ENCODE data around the gene CACNA2D3. TPM values are rescaled to one million over a fixed set of nuclear protein-coding genes. Genes with fewer than 3 reads are reported as not detected.

CACNA2D3 gene
- total RNA-seq, 6 donors from 2014 or later, result 2.9 to 16.8 (median 4.9) TPM

DNA sequence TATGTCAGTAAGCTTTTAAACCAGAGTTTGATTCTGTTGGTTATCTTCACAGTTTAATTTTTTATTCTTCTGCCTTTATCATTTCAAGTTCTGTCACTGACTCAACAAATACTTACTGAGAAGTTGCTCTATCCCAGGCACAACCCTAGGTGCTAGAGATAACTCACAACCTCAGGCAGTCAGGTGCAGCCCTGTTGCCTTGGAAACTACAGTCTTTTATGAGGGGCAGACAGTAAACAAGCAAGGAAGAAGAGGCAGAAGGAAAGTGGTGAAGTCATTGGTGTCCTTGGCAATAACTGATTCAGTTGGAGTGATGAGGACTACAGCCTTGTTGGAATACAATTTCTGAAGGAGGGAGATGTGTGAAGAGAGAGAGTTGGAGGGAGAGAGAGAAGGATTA, 947.6 kb downstream of the CACNA2D3 start:
- ATAC-seq (ENCODE audit: low FRiP score in 2 of 2), result no peak
- Histone ChIP-seq H3K9me3 (no peaks in the 10 kb centered on the region), H3K36me3 (no peaks in the 10 kb centered on the region), H3K27ac (no peak overlapping the region), H3K27me3 (no peaks in the 10 kb centered on the region), H3K4me3 (no peak overlapping the region), H3K4me1 (no peaks in the 10 kb centered on the region)
- DNase-seq, result no peak
- TF ChIP-seq POLR2AphosphoS5 (IDR thresholded peaks at IDR 0.05) (no peak), EP300 (IDR thresholded peaks at IDR 0.05) (no peak), POLR2A (IDR thresholded peaks at IDR 0.05) (no peak)
- TF ChIP-seq, protein P1, sequence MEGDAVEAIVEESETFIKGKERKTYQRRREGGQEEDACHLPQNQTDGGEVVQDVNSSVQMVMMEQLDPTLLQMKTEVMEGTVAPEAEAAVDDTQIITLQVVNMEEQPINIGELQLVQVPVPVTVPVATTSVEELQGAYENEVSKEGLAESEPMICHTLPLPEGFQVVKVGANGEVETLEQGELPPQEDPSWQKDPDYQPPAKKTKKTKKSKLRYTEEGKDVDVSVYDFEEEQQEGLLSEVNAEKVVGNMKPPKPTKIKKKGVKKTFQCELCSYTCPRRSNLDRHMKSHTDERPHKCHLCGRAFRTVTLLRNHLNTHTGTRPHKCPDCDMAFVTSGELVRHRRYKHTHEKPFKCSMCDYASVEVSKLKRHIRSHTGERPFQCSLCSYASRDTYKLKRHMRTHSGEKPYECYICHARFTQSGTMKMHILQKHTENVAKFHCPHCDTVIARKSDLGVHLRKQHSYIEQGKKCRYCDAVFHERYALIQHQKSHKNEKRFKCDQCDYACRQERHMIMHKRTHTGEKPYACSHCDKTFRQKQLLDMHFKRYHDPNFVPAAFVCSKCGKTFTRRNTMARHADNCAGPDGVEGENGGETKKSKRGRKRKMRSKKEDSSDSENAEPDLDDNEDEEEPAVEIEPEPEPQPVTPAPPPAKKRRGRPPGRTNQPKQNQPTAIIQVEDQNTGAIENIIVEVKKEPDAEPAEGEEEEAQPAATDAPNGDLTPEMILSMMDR (IDR thresholded peaks at IDR 0.05), result no peak

DNA sequence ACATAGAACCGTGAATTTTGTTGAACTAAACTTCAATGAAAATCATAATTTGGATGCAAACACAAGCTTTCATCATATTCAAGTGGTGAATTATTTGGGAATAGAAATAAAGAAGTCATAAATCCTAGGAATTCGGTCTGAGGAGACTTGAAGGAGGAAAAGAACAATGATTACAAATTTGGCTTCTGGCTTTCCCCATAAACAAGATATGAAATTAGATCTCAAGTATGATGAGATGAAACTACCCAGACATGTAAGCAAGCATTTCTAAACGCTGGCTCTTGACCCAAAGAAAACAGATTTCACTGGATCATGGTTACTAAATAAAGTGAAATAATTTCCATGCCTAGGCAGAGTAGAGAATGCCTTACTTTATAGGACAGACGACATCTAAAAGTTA, 952.4 kb downstream of the CACNA2D3 start:
- DNase-seq (no peak), ATAC-seq (ENCODE audit: low FRiP score in 2 of 2) (no peak)
- Histone ChIP-seq H3K27ac (no peak overlapping the region), H3K4me3 (no peak overlapping the region), H3K4me1 (no peaks in the 10 kb centered on the region), H3K27me3 (no peaks in the 10 kb centered on the region), H3K36me3 (no peaks in the 10 kb centered on the region), H3K9me3 (no peaks in the 10 kb centered on the region)
- no peak for TF ChIP-seq EP300 (IDR thresholded peaks at IDR 0.05)
- TF ChIP-seq, protein P1 (IDR thresholded peaks at IDR 0.05), result no peak
- TF ChIP-seq POLR2AphosphoS5 (IDR thresholded peaks at IDR 0.05), result no peak
- no peak for TF ChIP-seq POLR2A (IDR thresholded peaks at IDR 0.05)
- 61 to 63% methylated on average over 4 of the region's 4 CpGs for WGBS, 2 donors

DNA sequence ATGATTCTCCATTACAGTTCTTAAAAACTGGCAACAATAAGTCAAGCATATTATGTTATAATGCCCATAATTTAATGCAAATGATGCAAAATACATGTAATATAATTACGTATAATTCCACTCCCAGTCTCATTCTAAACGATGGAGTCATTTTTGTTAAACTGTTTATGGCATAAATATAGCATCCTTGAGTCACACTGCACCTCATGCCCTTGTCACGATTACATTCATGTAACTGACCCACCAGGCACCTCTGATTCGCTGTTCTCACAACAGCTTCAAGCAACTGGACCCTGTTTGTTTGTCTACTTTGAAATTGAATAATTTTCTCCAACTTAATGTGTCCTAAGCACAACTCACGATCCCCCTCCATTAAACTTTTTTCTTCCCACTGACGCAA, 953.5 kb downstream of the CACNA2D3 start:
- Histone ChIP-seq H3K27me3 (no peaks in the 10 kb centered on the region), H3K27ac (no peak overlapping the region), H3K4me1 (no peaks in the 10 kb centered on the region), H3K9me3 (no peaks in the 10 kb centered on the region), H3K36me3 (no peaks in the 10 kb centered on the region), H3K4me3 (no peak overlapping the region)
- 77 to 84% methylated on average over 6 of the region's 6 CpGs for WGBS, 2 donors
- DNase-seq (no peak), ATAC-seq (ENCODE audit: low FRiP score in 2 of 2) (no peak)
- TF ChIP-seq, protein P1 (IDR thresholded peaks at IDR 0.05), result no peak
- no peak for TF ChIP-seq POLR2A (IDR thresholded peaks at IDR 0.05)
- TF ChIP-seq POLR2AphosphoS5 (IDR thresholded peaks at IDR 0.05), result no peak
- TF ChIP-seq EP300 (IDR thresholded peaks at IDR 0.05), result no peak

DNA sequence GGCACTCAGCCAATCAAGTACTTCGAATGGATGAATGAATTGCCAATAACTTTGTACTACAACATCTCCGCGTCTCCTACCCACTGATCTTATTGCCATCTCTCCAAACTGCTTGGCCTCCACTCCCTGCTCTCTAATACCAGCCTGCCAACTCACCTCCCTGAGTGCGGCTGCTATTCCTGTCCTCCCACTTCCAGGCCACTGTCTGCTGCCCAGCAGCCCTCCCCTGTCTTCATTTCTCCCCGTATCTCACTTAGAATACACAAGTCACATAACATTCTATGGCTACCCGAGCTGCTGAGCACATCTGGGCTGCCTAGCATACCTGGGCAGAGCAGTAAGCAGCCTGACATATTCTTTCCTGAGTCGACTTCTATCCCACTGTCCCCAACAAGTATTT, 955.4 kb downstream of the CACNA2D3 start:
- no peaks in the 10 kb centered on the region for H3K4me1 ChIP-seq
- TF ChIP-seq EP300 (IDR thresholded peaks at IDR 0.05), result no peak
- TF ChIP-seq POLR2AphosphoS5 (IDR thresholded peaks at IDR 0.05), result no peak
- TF ChIP-seq, protein P1 (IDR thresholded peaks at IDR 0.05), result no peak
- no peak for TF ChIP-seq POLR2A (IDR thresholded peaks at IDR 0.05)
- H3K9me3 ChIP-seq, result no peaks in the 10 kb centered on the region
- no peak overlapping the region for H3K4me3 ChIP-seq
- DNase-seq (no peak), ATAC-seq (ENCODE audit: low FRiP score in 2 of 2) (no peak)
- H3K27ac ChIP-seq, result no peak overlapping the region
- no peaks in the 10 kb centered on the region for H3K27me3 ChIP-seq
- 75% methylated on average over 7 of the region's 7 CpGs for WGBS, 2 donors
- H3K36me3 ChIP-seq, result no peaks in the 10 kb centered on the region

DNA sequence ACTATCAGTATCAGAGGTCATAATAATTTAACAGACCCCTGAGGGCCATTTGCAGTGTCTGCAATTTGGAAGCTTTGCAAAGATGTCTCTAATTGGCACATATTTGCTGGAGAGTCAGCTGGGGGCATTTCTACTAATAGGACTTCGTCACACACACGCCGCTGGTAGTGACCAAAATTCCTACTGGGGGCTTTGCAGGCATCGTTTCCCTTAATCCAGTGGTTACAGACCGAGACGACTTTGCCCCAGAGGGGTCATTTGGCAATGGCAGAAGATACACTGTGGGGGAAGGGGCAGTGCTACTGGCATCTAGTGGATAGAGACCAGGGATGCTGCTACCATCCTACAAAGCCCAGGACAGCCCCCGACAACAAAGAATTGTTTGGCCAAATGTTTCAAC, 956.5 kb downstream of the CACNA2D3 start:
- H3K9me3 ChIP-seq, result no peaks in the 10 kb centered on the region
- no peak overlapping the region for H3K4me3 ChIP-seq
- H3K27me3 ChIP-seq, result no peaks in the 10 kb centered on the region
- H3K36me3 ChIP-seq, result no peaks in the 10 kb centered on the region
- no peak for DNase-seq
- H3K27ac ChIP-seq, result no peak overlapping the region
- TF ChIP-seq, protein P1 (IDR thresholded peaks at IDR 0.05), result no peak
- TF ChIP-seq POLR2AphosphoS5 (IDR thresholded peaks at IDR 0.05) (no peak), POLR2A (IDR thresholded peaks at IDR 0.05) (no peak), EP300 (IDR thresholded peaks at IDR 0.05) (no peak)
- WGBS, 2 donors, result 79 to 94% methylated on average over 6 to 7 of the region's 7 CpGs
- no peaks in the 10 kb centered on the region for H3K4me1 ChIP-seq
- ATAC-seq (ENCODE audit: low FRiP score in 2 of 2), result no peak

All from upper lobe of left lung (tissue), 6 donors.